GM21576 (cell line): ENCODE results near the gene COL23A1.
"Not testable (repeated sequence)": the region's sequence is repeated elsewhere in the genome, so short reads cannot be mapped to it uniquely, and the experiment has no call there.

Experiments
- ATAC-seq: cut with Tn5 transposase; IDR thresholded peaks from one replicate; pipeline ENCODE4 v1.9.1; 2021; ENCODE audit warnings: mild to moderate bottlenecking, moderate library complexity; ENCODE audit not compliant: unreplicated experiment

COL23A1 gene

GRCh38 chr5:178261666-178262600 lies 328.3 kb downstream of the COL23A1 start:
- ATAC-seq, result no peak

- no peak for ATAC-seq
Observed at GRCh38 chr5:178259623-178260536, 330.3 kb downstream of the COL23A1 start.

- ATAC-seq, result no peak
Observed at GRCh38 chr5:178257650-178258049, 332.5 kb downstream of the COL23A1 start.

DNA sequence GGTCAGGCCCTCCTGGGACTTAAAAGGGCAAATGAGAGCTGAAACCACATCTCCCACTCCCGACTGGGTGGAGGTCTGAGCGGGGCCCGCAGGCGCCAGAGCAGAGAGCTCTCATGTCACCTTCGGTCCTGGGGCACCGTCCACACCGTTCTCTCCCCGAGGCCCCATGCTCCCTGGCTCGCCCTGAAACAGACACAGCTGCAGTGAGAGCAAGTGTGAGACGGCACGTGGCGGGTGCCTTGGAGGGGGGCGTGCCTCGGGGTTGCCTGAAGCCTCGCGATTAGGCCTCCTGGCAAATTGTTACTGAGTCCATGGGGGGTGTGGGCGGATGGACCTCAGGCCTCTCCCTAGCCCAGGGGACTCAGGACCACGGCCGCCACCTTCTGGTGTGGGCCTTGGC lies 333.4 kb downstream of the COL23A1 start:
- no peak for ATAC-seq

GRCh38 chr5:178253632-178254031 lies 336.6 kb downstream of the COL23A1 start:
- ATAC-seq, result not testable (repeated sequence)

GRCh38 chr5:178252258-178252657 lies 337.9 kb downstream of the COL23A1 start:
- ATAC-seq, result no peak

- ATAC-seq, result no peak
Observed at GRCh38 chr5:178250263-178250662, 339.9 kb downstream of the COL23A1 start.

GRCh38 chr5:178249191-178249989 lies 340.8 kb downstream of the COL23A1 start:
- ATAC-seq, result no peak

- ATAC-seq, result no peak
Observed at GRCh38 chr5:178248750-178249149, 341.4 kb downstream of the COL23A1 start.

DNA sequence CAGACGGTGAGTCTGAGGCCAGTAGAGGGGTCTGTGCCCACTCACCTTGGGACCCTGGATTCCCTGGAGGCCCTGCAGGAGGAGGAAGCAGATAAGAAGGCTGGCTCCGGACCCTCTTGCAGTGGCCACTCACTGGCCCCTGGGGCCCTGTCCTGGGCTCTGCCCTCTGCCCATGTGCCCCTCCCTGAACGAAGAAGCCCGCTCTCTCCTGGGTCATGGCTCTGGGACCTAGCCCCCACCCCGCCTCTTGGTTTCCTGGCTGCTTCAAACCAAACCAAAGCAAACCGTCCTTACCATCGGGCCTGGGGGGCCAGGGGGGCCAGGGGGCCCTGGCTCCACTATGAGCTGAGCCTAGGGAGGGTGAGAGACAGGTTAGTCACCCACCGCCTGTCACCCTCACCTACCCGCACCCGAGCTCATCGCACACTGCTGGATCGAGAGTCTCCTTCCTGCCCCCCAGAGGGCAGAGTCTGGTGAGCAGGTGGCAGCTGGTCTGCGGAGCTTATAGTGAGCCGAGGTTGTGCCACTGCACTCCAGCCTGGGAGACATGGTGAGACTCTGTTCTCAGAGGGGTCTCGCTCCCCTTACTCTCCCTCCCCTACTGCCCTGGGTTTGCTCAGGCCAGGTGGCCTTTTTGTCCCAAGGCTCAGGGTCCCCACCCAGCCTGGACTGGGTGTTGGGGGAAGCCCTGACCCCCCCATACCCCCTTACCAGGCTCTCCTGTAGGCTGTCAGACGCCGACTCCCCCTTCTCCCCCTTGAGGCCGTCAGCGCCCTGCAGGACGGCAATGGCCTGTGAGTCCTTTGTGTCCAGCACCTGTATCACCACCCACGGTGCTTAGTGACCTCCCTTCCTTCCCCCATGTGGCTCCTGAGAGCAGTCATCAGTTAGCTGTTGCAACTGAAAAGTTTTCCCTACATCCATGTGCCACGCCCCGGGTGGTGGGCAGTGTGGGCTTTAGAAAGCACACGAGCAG lies 342.4 kb downstream of the COL23A1 start:
- no peak for ATAC-seq

GRCh38 chr5:178246624-178247279 lies 343.4 kb downstream of the COL23A1 start:
- ATAC-seq, result no peak

GRCh38 chr5:178245389-178245788 lies 344.8 kb downstream of the COL23A1 start:
- no peak for ATAC-seq

- ATAC-seq, result no peak
Observed at GRCh38 chr5:178244576-178244975, 345.6 kb downstream of the COL23A1 start.

GRCh38 chr5:178242416-178242815 lies 347.8 kb downstream of the COL23A1 start:
- no peak for ATAC-seq

- no peak for ATAC-seq
Observed at GRCh38 chr5:178241688-178242231, 348.4 kb downstream of the COL23A1 start.

GRCh38 chr5:178241231-178241663 lies 348.9 kb downstream of the COL23A1 start:
- no peak for ATAC-seq

GRCh38 chr5:178240766-178241165 lies 349.4 kb downstream of the COL23A1 start:
- ATAC-seq, result no peak

GRCh38 chr5:178240341-178240741 lies 349.9 kb downstream of the COL23A1 start:
- ATAC-seq, result no peak
